SH-SY5Y (cell line): ENCODE results near the gene CARHSP1.

Experiments
- GATA2 ChIP-seq: IDR thresholded peaks from 2 replicates; pipeline ENCODE4 v1.6.1; 2011; ENCODE audit warnings: mild to moderate bottlenecking, low read depth, low read length
- GATA3 ChIP-seq: IDR thresholded peaks from 2 replicates; pipeline ENCODE4 v1.6.1; 2011; ENCODE audit warnings: low read depth, mild to moderate bottlenecking, low read length, moderate library complexity

GRCh38 chr16:8851761-8852403 lies 16.9 kb downstream of the CARHSP1 start:
- no peak for TF ChIP-seq GATA2
- TF ChIP-seq GATA3: no peak
